Type B pancreatic cell (in vitro differentiated cells): ENCODE measurements around the gene GAB2. TPM values are rescaled to one million over a fixed set of nuclear protein-coding genes. Genes with fewer than 3 reads are reported as not detected.

Experiments used
- DNase-seq: peaks from one replicate; pipeline ENCODE4 v3.0.0; 2021; ENCODE audit warnings: mixed read lengths; ENCODE audit not compliant: unreplicated experiment; ENCODE audit errors: extremely low spot score
- H3K27ac Mint-ChIP-seq: 2 replicates; pipeline ENCODE4 v1.8.0; 2021; ENCODE audit warnings: mild to moderate bottlenecking, mixed read lengths
- H3K27me3 Mint-ChIP-seq: 2 replicates; pipeline ENCODE4 v1.8.0; 2021; ENCODE audit warnings: mixed read lengths
- H3K36me3 Mint-ChIP-seq: 2 replicates; pipeline ENCODE4 v1.8.0; 2021; ENCODE audit warnings: mixed read lengths
- H3K4me1 Mint-ChIP-seq: one replicate; pipeline ENCODE4 v1.8.0; 2021; ENCODE audit warnings: mixed read lengths; ENCODE audit not compliant: unreplicated experiment
- H3K4me3 Mint-ChIP-seq: 2 replicates; pipeline ENCODE4 v1.8.0; 2021; ENCODE audit warnings: mild to moderate bottlenecking, mixed read lengths
- H3K9me3 Mint-ChIP-seq: 2 replicates; pipeline ENCODE4 v1.8.0; 2021; ENCODE audit warnings: mixed read lengths
- total RNA-seq: library from RNA; stranded (reverse); gene quantifications from 2 replicates; pipeline ENCODE4 v1.2.1, GENCODE V29; 2021; ENCODE audit warnings: low replicate concordance
- TF ChIP-seq, protein P1 (sequence below): fragments of 200-600 bp; sonication (generic); conservative IDR thresholded peaks from 2 replicates; pipeline ENCODE4 v1.5.0; 2021; ENCODE audit warnings: antibody characterized with exemption, mild to moderate bottlenecking

GAB2 gene
- total RNA-seq, 1 donor from 2014 or later, result 23.3 TPM

DNA sequence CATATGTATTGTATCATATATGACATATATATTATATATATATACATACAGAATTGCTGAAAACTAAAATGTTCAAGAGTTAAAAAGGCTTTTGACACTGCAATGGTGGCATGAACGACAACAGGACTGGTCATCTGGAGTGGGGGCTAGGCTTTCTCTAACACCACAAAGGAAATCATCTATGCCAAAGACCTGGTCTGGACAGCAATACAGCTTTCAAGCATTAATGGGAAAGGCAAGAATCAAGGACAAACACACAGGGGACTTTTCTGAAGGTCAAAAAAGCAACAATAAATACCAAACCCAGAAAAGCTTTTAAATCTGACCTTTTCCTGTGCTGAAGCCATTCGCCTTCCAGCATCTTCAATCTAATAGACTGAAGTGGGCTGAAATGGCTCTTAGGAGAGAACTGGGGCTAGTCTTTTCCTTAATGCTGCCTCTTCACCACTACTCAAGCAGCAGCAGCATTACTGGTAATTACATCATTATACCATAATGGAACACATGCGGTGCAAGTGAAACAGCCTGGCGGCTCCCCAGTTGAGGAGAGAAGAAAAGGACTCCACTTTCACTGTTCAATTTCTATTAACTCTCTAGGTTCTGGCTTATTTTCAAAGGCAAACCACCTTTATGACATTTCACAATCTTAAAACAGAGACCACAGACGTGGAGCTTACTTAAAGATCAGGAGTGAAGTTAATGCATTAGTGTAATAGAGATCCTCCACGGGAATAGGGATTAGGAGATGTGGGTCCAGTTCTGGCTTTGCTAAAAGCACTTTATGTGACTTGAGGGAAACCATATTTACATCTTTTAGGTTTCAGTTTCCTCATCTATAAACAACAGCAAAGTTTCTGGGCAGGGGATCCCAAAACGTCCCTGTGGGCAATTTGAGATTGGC is 63.0 kb downstream of the GAB2 start:
- Mint-ChIP-seq H3K9me3 (peaks cover 5% of the 10 kb centered on the region), H3K27ac (peak overlapping the region; percentile 42), H3K27me3 (no peaks in the 10 kb centered on the region), H3K4me1 (peaks cover 41% of the 10 kb centered on the region), H3K4me3 (peak overlapping the region; percentile 10), H3K36me3 (peaks cover 8% of the 10 kb centered on the region)
- TF ChIP-seq, protein P1, sequence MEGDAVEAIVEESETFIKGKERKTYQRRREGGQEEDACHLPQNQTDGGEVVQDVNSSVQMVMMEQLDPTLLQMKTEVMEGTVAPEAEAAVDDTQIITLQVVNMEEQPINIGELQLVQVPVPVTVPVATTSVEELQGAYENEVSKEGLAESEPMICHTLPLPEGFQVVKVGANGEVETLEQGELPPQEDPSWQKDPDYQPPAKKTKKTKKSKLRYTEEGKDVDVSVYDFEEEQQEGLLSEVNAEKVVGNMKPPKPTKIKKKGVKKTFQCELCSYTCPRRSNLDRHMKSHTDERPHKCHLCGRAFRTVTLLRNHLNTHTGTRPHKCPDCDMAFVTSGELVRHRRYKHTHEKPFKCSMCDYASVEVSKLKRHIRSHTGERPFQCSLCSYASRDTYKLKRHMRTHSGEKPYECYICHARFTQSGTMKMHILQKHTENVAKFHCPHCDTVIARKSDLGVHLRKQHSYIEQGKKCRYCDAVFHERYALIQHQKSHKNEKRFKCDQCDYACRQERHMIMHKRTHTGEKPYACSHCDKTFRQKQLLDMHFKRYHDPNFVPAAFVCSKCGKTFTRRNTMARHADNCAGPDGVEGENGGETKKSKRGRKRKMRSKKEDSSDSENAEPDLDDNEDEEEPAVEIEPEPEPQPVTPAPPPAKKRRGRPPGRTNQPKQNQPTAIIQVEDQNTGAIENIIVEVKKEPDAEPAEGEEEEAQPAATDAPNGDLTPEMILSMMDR, result no peak
- DNase-seq, result no peak

DNA sequence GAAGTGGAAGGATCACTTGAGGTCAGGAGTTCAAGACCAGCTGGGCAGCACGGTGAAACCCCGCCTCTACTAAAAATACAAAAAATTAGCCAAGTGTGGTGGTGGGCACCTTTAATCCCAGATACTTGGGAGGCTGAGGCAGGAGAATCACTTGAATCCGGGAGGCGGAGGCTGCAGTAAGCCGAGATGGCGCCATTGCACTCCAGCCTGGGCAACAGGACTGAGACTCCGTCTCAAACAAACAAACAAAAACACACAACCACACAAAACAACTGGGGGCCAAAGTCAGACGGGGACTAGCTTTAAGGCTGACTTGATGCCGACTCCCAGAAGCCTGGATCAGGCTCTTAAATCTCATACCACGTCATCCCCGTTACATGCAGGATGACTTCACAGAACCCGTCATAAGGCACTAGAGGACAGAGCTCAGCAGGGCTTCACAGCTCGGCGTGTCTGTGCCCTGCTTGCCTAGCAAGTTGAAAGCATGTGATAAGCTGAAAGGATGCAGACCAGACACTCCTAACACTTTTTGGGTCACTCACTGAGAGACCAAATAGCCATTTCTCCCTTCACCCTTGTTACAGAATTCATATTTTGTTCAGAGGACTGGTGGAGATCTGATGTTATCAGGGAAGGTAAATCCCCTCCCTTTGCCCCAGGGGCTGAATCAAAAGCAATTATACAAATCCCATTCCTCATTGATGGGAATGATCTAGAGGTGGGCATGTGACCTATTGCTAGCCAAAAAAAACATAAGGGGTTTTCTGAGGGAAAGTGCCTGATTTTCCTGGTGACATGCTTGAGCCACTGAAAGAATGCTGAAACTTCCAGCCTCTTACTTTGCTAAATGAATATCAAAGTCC is 65.4 kb downstream of the GAB2 start:
- no peak overlapping the region for H3K4me3 Mint-ChIP-seq
- no peaks in the 10 kb centered on the region for H3K27me3 Mint-ChIP-seq
- peaks cover 52% of the 10 kb centered on the region for H3K4me1 Mint-ChIP-seq
- DNase-seq, result no peak
- TF ChIP-seq, protein P1, result no peak
- peaks cover 5% of the 10 kb centered on the region for H3K9me3 Mint-ChIP-seq
- H3K36me3 Mint-ChIP-seq, result peaks cover 7% of the 10 kb centered on the region
- H3K27ac Mint-ChIP-seq, result peak overlapping the region; percentile 44

DNA sequence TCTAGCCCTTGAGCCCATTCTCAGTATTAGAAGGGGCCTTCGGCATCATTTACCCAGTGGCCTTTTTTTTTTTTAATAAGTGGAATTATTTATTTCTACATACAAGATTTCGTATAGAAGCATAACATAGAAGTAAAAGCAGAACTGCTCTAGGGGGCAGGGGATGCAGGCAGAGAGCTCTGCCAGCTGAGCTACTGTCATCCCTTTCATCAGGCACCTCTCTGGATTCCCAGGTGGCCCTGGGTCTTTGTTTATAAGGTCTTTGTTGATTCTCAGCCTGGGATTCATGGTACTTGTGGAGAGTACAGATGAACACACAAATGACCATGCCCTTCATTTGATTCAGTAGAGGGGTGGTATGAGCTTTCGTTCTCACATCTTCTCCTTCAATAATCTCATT is 66.4 kb downstream of the GAB2 start:
- TF ChIP-seq, protein P1, result no peak
- peaks cover 48% of the 10 kb centered on the region for H3K4me1 Mint-ChIP-seq
- no peaks in the 10 kb centered on the region for H3K9me3 Mint-ChIP-seq
- H3K27ac Mint-ChIP-seq, result peak overlapping the region; percentile 36
- H3K36me3 Mint-ChIP-seq, result no peaks in the 10 kb centered on the region
- no peaks in the 10 kb centered on the region for H3K27me3 Mint-ChIP-seq
- no peak overlapping the region for H3K4me3 Mint-ChIP-seq
- DNase-seq, result no peak

DNA sequence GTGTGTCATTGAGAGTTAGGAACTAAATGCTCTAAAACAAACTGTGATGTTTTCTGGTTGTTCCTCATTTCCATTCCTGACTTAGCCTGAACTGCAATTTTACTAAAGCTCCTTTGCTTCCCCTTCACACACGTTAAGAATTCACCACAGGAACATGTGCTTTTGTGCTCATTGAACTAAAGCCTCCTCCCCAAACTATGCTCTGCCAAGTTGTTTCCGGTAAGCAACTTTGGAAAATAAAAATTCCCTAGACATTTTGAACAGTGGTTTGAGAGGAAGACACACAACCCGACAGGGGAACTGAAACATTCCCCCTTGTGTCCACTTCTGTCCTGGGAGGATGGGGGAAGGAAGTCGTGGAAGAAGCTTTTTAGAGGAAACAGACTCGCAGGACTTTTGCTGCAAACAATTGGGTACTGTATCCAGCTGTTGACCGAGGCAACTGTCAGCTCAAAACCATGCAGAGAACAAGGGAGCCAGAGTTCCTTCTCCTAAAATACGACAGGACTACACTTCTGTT is 66.9 kb downstream of the GAB2 start:
- no peaks in the 10 kb centered on the region for H3K36me3 Mint-ChIP-seq
- no peaks in the 10 kb centered on the region for H3K9me3 Mint-ChIP-seq
- H3K27ac Mint-ChIP-seq, result peak overlapping the region; percentile 79
- no peak for DNase-seq
- peaks cover 48% of the 10 kb centered on the region for H3K4me1 Mint-ChIP-seq
- TF ChIP-seq, protein P1, result no peak
- H3K4me3 Mint-ChIP-seq, result peak overlapping the region; percentile 37
- no peaks in the 10 kb centered on the region for H3K27me3 Mint-ChIP-seq

DNA sequence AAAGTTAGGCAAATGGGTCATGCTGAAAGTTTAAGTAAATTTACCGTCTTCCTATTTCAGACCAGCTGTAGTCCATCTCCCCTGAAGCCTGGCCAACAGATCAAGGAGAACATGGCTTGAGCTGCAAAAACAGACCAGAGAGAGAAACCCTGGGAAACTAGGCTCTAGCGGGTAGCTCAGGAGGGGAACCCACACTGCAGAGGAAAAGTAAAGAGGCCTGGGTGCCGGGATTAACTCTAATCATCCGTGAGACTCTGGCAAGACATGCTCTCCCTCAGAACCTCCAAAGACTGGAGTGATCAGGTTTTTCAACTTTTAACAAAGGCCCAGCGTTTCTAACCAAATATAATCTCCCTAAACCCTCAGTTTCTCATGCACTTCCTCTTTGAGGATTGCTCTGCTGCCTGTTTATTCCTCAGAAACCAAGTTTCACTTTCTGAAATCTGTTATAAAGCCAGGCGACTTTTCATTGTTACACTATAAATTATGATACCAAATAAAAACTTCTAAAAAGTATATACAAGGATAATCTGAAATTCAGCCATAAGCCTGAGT is 67.5 kb downstream of the GAB2 start:
- TF ChIP-seq, protein P1, result no peak
- Mint-ChIP-seq H3K4me3 (peak overlapping the region; percentile 76), H3K27ac (peak overlapping the region; percentile 79), H3K4me1 (peaks cover 47% of the 10 kb centered on the region), H3K9me3 (no peaks in the 10 kb centered on the region), H3K27me3 (no peaks in the 10 kb centered on the region), H3K36me3 (no peaks in the 10 kb centered on the region)
- DNase-seq, result no peak
